ENCODE data around the gene NTRK3. TPM values are rescaled to one million over a fixed set of nuclear protein-coding genes. Genes with fewer than 3 reads are reported as not detected.

The NTRK3 gene
- polyA plus RNA-seq, 1 donor (not counting 4 experiments of a cell fraction or from before 2014, with no cell fraction given) = not detected

DNA sequence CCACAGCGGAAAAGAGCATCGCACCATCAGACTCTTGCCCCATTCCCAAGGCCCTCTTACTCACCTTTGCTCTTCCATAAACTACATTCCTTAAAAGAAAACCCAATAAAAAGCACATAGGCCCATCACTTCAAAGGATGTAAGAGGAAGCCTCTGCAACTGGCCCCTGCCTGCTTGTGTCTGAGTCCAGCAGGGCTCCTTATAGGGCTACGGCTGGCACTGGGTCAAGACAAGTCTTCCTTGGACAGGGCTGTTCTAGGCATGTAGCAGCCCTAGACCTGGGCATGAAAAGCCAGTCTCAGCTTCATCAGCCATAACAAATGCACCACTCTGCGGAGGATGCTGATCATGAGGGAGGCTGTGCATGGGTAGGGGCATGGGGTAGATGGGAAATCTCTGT is 218.3 kb downstream of the NTRK3 start:
- DNase-seq (ENCODE audit: low read depth, low spot score) (no peak), FAIRE-seq (no peak)
- Histone ChIP-seq H3K79me2 (ENCODE audit: control insufficient read depth, insufficient read depth, low read length) (no peaks in the 10 kb centered on the region), H3K27me3 (ENCODE audit: control insufficient read depth, extremely low read depth, insufficient read depth, low read length) (no peaks in the 10 kb centered on the region), H3K36me3 (ENCODE audit: control insufficient read depth in 2 of 2, extremely low read depth in 1 of 2, insufficient read depth in 2 of 2, low read length in 2 of 2) (no peaks in the 10 kb centered on the region), H3K9me3 (ENCODE audit: control insufficient read depth, low read depth, low read length) (no peaks in the 10 kb centered on the region), H3K4me1 (ENCODE audit: control insufficient read depth, extremely low read depth, insufficient read depth, low read length) (no peaks in the 10 kb centered on the region), H4K20me1 (ENCODE audit: control insufficient read depth, extremely low read depth, insufficient read depth, low read length) (no peaks in the 10 kb centered on the region), H3K9ac (ENCODE audit: control insufficient read depth, extremely low read depth, insufficient read depth, low read length) (no peak overlapping the region), H3K4me2 (ENCODE audit: control insufficient read depth, extremely low read depth, insufficient read depth, low read depth, low read length) (no peak overlapping the region), H2AFZ (ENCODE audit: control insufficient read depth, low read length) (no peak overlapping the region), H3K27ac (ENCODE audit: control insufficient read depth, insufficient read depth, low read length) (no peak overlapping the region), H3K4me3 (ENCODE audit: control insufficient read depth in 2 of 3, extremely low read depth in 1 of 3, insufficient read depth in 2 of 3, low read depth in 1 of 3, low read length in 3 of 3) (no peak overlapping the region), H3K9me1 (ENCODE audit: control insufficient read depth, extremely low read depth, insufficient read depth, low read length) (no peaks in the 10 kb centered on the region)
- TF ChIP-seq, protein P1, sequence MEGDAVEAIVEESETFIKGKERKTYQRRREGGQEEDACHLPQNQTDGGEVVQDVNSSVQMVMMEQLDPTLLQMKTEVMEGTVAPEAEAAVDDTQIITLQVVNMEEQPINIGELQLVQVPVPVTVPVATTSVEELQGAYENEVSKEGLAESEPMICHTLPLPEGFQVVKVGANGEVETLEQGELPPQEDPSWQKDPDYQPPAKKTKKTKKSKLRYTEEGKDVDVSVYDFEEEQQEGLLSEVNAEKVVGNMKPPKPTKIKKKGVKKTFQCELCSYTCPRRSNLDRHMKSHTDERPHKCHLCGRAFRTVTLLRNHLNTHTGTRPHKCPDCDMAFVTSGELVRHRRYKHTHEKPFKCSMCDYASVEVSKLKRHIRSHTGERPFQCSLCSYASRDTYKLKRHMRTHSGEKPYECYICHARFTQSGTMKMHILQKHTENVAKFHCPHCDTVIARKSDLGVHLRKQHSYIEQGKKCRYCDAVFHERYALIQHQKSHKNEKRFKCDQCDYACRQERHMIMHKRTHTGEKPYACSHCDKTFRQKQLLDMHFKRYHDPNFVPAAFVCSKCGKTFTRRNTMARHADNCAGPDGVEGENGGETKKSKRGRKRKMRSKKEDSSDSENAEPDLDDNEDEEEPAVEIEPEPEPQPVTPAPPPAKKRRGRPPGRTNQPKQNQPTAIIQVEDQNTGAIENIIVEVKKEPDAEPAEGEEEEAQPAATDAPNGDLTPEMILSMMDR (optimal IDR thresholded peaks at IDR 0.05 in 1 of 3, IDR thresholded peaks at IDR 0.05 in 1 of 3, conservative IDR thresholded peaks at IDR 0.05 in 1 of 3; ENCODE audit: extremely low read depth in 1 of 3, insufficient read depth in 2 of 3, low read length in 3 of 3) = no peak
- no peak for TF ChIP-seq EZH2 (IDR thresholded peaks at IDR 0.05; ENCODE audit: low read length)
- dilution Hi-C loops (cut with MboI; ENCODE audit: extremely low pct_ligation_motif_present, low sequenced_read_pairs) = no loop called here

DNA sequence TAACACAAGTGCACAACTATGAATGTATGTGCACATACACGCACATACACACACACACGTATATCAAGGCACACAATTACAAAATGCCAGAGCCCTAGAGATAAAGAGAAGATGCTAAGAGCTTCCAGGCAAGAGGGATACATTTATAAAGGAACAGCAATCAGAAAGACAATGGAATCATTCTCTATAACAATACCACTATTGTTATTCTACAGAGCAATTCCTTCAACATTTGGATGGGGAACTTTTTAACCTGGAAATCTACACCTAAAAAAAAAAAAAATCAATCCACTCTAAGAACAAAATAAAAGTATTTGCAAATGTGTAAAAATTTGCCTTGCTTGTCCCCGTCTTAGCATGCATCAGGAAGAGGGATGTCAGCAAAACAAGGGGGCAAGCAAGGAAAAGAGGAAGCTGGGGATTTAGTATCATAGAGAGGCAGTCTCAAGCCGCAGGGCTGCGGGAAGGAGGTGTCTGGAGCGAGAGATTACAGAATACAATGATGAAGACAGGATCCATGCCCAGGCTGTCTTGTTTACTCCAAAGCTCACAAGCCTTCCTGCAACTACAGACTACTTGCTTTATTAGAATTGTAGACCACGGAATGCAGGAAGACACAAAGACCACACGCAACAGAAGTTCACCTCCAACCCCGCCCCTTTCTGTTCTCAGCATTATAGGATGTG is 220.2 kb downstream of the NTRK3 start:
- no peaks in the 10 kb centered on the region for H3K9me1 ChIP-seq (ENCODE audit: control insufficient read depth, extremely low read depth, insufficient read depth, low read length)
- no peaks in the 10 kb centered on the region for H3K27me3 ChIP-seq (ENCODE audit: control insufficient read depth, extremely low read depth, insufficient read depth, low read length)
- H2AFZ ChIP-seq (ENCODE audit: control insufficient read depth, low read length) = no peak overlapping the region
- H3K9me3 ChIP-seq (ENCODE audit: control insufficient read depth, low read depth, low read length) = no peaks in the 10 kb centered on the region
- H3K79me2 ChIP-seq (ENCODE audit: control insufficient read depth, insufficient read depth, low read length) = no peaks in the 10 kb centered on the region
- no peak overlapping the region for H3K9ac ChIP-seq (ENCODE audit: control insufficient read depth, extremely low read depth, insufficient read depth, low read length)
- H3K4me2 ChIP-seq (ENCODE audit: control insufficient read depth, extremely low read depth, insufficient read depth, low read depth, low read length) = no peak overlapping the region
- DNase-seq (ENCODE audit: low read depth, low spot score) (no peak), FAIRE-seq (no peak)
- no peak overlapping the region for H3K27ac ChIP-seq (ENCODE audit: control insufficient read depth, insufficient read depth, low read length)
- TF ChIP-seq EZH2 (IDR thresholded peaks at IDR 0.05; ENCODE audit: low read length) = no peak
- TF ChIP-seq, protein P1 (optimal IDR thresholded peaks at IDR 0.05 in 1 of 3, IDR thresholded peaks at IDR 0.05 in 1 of 3, conservative IDR thresholded peaks at IDR 0.05 in 1 of 3; ENCODE audit: extremely low read depth in 1 of 3, insufficient read depth in 2 of 3, low read length in 3 of 3) = no peak
- H4K20me1 ChIP-seq (ENCODE audit: control insufficient read depth, extremely low read depth, insufficient read depth, low read length) = no peaks in the 10 kb centered on the region
- H3K4me3 ChIP-seq (ENCODE audit: control insufficient read depth in 2 of 3, extremely low read depth in 1 of 3, insufficient read depth in 2 of 3, low read depth in 1 of 3, low read length in 3 of 3) = no peak overlapping the region
- H3K36me3 ChIP-seq (ENCODE audit: control insufficient read depth in 2 of 2, extremely low read depth in 1 of 2, insufficient read depth in 2 of 2, low read length in 2 of 2) = no peaks in the 10 kb centered on the region
- H3K4me1 ChIP-seq (ENCODE audit: control insufficient read depth, extremely low read depth, insufficient read depth, low read length) = no peaks in the 10 kb centered on the region
- dilution Hi-C loops (cut with MboI; ENCODE audit: extremely low pct_ligation_motif_present, low sequenced_read_pairs) = no loop called here
